Measurements from ENCODE around the gene H1-8.

Gene H1-8

GRCh38 chr3:129556358-129556695 lies 13.4 kb downstream of the H1-8 start:
- no peak for DNase-seq (ENCODE audit: low spot score)

GRCh38 chr3:129556890-129557547 lies 14.0 kb downstream of the H1-8 start:
- DNase-seq (ENCODE audit: low spot score), result no peak

- no peak for DNase-seq (ENCODE audit: low spot score)
Measured at GRCh38 chr3:129557548-129557894, 14.5 kb downstream of the H1-8 start.

GRCh38 chr3:129558081-129558771 lies 15.3 kb downstream of the H1-8 start:
- no peak for DNase-seq (ENCODE audit: low spot score)

GRCh38 chr3:129558772-129559564 lies 16.0 kb downstream of the H1-8 start:
- no peak for DNase-seq (ENCODE audit: low spot score)

GRCh38 chr3:129559565-129560079 lies 16.6 kb downstream of the H1-8 start:
- DNase-seq (ENCODE audit: low spot score), result no peak

- DNase-seq (ENCODE audit: low spot score), result no peak
Measured at GRCh38 chr3:129560269-129560787, 17.4 kb downstream of the H1-8 start.

- no peak for DNase-seq (ENCODE audit: low spot score)
Measured at GRCh38 chr3:129560911-129561594, 18.1 kb downstream of the H1-8 start.

- no peak for DNase-seq (ENCODE audit: low spot score)
Measured at GRCh38 chr3:129561619-129562248, 18.8 kb downstream of the H1-8 start.

GRCh38 chr3:129562803-129563202 lies 19.8 kb downstream of the H1-8 start:
- DNase-seq (ENCODE audit: low spot score), result no peak

- DNase-seq (ENCODE audit: low spot score), result no peak
Measured at GRCh38 chr3:129563332-129563731, 20.4 kb downstream of the H1-8 start.

GRCh38 chr3:129563850-129564535 lies 21.0 kb downstream of the H1-8 start:
- no peak for DNase-seq (ENCODE audit: low spot score)

GRCh38 chr3:129564981-129565644 lies 22.1 kb downstream of the H1-8 start:
- DNase-seq (ENCODE audit: low spot score), result no peak

GRCh38 chr3:129565902-129566301 lies 22.9 kb downstream of the H1-8 start:
- DNase-seq (ENCODE audit: low spot score), result no peak

GRCh38 chr3:129567176-129567705 lies 24.3 kb downstream of the H1-8 start:
- DNase-seq (ENCODE audit: low spot score), result no peak

GRCh38 chr3:129567939-129568338 lies 25.0 kb downstream of the H1-8 start:
- DNase-seq (ENCODE audit: low spot score), result no peak

GRCh38 chr3:129569856-129570255 lies 26.9 kb downstream of the H1-8 start:
- DNase-seq (ENCODE audit: low spot score), result no peak

- no peak for DNase-seq (ENCODE audit: low spot score)
Measured at GRCh38 chr3:129571605-129572547, 28.9 kb downstream of the H1-8 start.

GRCh38 chr3:129572603-129573002 lies 29.6 kb downstream of the H1-8 start:
- no peak for DNase-seq (ENCODE audit: low spot score)

Data from COLO829 (cell line).